ENCODE measurements around the gene KIFBP.
"Not testable (repeated sequence)": the region's sequence is repeated elsewhere in the genome, so short reads cannot be mapped to it uniquely, and the experiment has no call there.

Gene KIFBP

GRCh38 chr10:69037489-69037888 is 48.9 kb downstream of the KIFBP start:
- no peak for TF ChIP-seq CTCF (conservative IDR thresholded peaks at IDR 0.05; ENCODE audit: low read depth, low read length)
- Histone ChIP-seq H3K27ac (no peak overlapping the region), H3K27me3 (ENCODE audit: insufficient read depth, low read depth) (no peaks in the 10 kb centered on the region), H3K79me2 (ENCODE audit: insufficient read depth, low read depth) (no peaks in the 10 kb centered on the region), H3K4me1 (ENCODE audit: low read depth, poor library complexity, severe bottlenecking) (no peaks in the 10 kb centered on the region), H3K4me2 (no peak overlapping the region), H3K4me3 (IDR thresholded peaks at IDR 0.05; ENCODE audit: insufficient read depth, low read depth, low read length) (no peak overlapping the region), H3K9ac (no peak overlapping the region), H2AFZ (ENCODE audit: low read depth) (no peak overlapping the region), H4K20me1 (ENCODE audit: insufficient read depth) (no peaks in the 10 kb centered on the region), H3K36me3 (ENCODE audit: insufficient read depth) (no peaks in the 10 kb centered on the region)

- H3K4me3 ChIP-seq (IDR thresholded peaks at IDR 0.05; ENCODE audit: insufficient read depth, low read depth, low read length); H4K20me1 ChIP-seq (ENCODE audit: insufficient read depth); H3K36me3 ChIP-seq (ENCODE audit: insufficient read depth); H3K27me3 ChIP-seq (ENCODE audit: insufficient read depth, low read depth); H2AFZ ChIP-seq (ENCODE audit: low read depth); H3K4me2 ChIP-seq; H3K27ac ChIP-seq; H3K79me2 ChIP-seq (ENCODE audit: insufficient read depth, low read depth); H3K9ac ChIP-seq: not testable (repeated sequence)
- H3K4me1 ChIP-seq (ENCODE audit: low read depth, poor library complexity, severe bottlenecking), result peaks cover 18% of the 10 kb centered on the region
Observed at GRCh38 chr10:69040904-69041303, 52.3 kb downstream of the KIFBP start.

GRCh38 chr10:69042417-69042816 is 53.8 kb downstream of the KIFBP start:
- H4K20me1 ChIP-seq (ENCODE audit: insufficient read depth), result no peaks in the 10 kb centered on the region
- H3K9ac ChIP-seq, result no peak overlapping the region
- peaks cover 26% of the 10 kb centered on the region for H3K4me1 ChIP-seq (ENCODE audit: low read depth, poor library complexity, severe bottlenecking)
- H3K27ac ChIP-seq, result no peak overlapping the region
- H3K79me2 ChIP-seq (ENCODE audit: insufficient read depth, low read depth), result no peaks in the 10 kb centered on the region
- H3K4me2 ChIP-seq, result no peak overlapping the region
- no peak for TF ChIP-seq CTCF (conservative IDR thresholded peaks at IDR 0.05; ENCODE audit: low read depth, low read length)
- H3K4me3 ChIP-seq (IDR thresholded peaks at IDR 0.05; ENCODE audit: insufficient read depth, low read depth, low read length), result no peak overlapping the region
- H2AFZ ChIP-seq (ENCODE audit: low read depth), result no peak overlapping the region
- H3K27me3 ChIP-seq (ENCODE audit: insufficient read depth, low read depth), result no peaks in the 10 kb centered on the region
- H3K36me3 ChIP-seq (ENCODE audit: insufficient read depth), result no peaks in the 10 kb centered on the region

GRCh38 chr10:69042838-69043237 is 54.2 kb downstream of the KIFBP start:
- Histone ChIP-seq H3K79me2 (ENCODE audit: insufficient read depth, low read depth) (no peaks in the 10 kb centered on the region), H4K20me1 (ENCODE audit: insufficient read depth) (no peaks in the 10 kb centered on the region), H3K27me3 (ENCODE audit: insufficient read depth, low read depth) (no peaks in the 10 kb centered on the region), H3K9ac (no peak overlapping the region), H3K27ac (no peak overlapping the region), H3K4me3 (IDR thresholded peaks at IDR 0.05; ENCODE audit: insufficient read depth, low read depth, low read length) (no peak overlapping the region), H3K36me3 (ENCODE audit: insufficient read depth) (no peaks in the 10 kb centered on the region), H3K4me1 (ENCODE audit: low read depth, poor library complexity, severe bottlenecking) (peaks cover 26% of the 10 kb centered on the region), H3K4me2 (no peak overlapping the region), H2AFZ (ENCODE audit: low read depth) (no peak overlapping the region)
- no peak for TF ChIP-seq CTCF (conservative IDR thresholded peaks at IDR 0.05; ENCODE audit: low read depth, low read length)

- H3K4me1 ChIP-seq (ENCODE audit: low read depth, poor library complexity, severe bottlenecking), result peaks cover 26% of the 10 kb centered on the region
- H3K9ac ChIP-seq, result no peak overlapping the region
- H3K4me3 ChIP-seq (IDR thresholded peaks at IDR 0.05; ENCODE audit: insufficient read depth, low read depth, low read length), result no peak overlapping the region
- H3K79me2 ChIP-seq (ENCODE audit: insufficient read depth, low read depth), result no peaks in the 10 kb centered on the region
- H3K4me2 ChIP-seq, result no peak overlapping the region
- no peak for TF ChIP-seq CTCF (conservative IDR thresholded peaks at IDR 0.05; ENCODE audit: low read depth, low read length)
- H4K20me1 ChIP-seq (ENCODE audit: insufficient read depth), result no peaks in the 10 kb centered on the region
- no peaks in the 10 kb centered on the region for H3K36me3 ChIP-seq (ENCODE audit: insufficient read depth)
- no peak overlapping the region for H3K27ac ChIP-seq
- no peaks in the 10 kb centered on the region for H3K27me3 ChIP-seq (ENCODE audit: insufficient read depth, low read depth)
- H2AFZ ChIP-seq (ENCODE audit: low read depth), result no peak overlapping the region
Observed at GRCh38 chr10:69043931-69044531, 55.4 kb downstream of the KIFBP start.

Data from KMS-11 (cell line).